ENCODE measurements around the gene FARS2. TPM values are rescaled to one million over a fixed set of nuclear protein-coding genes. Genes with fewer than 3 reads are reported as not detected.

FARS2 gene
- total and polyA plus RNA-seq, 11 donors, result 11.4 to 24.6 (median 20.5) TPM

- WGBS, 4 donors, result 48 to 56% (median 49%) methylated on average over 2 of the region's 2 CpGs
Measured at GRCh38 chr6:5359417-5359816, 98.1 kb downstream of the FARS2 start.

GRCh38 chr6:5361396-5361795 lies 100.1 kb downstream of the FARS2 start:
- Histone ChIP-seq H3K27me3 (no peaks in the 10 kb centered on the region), H3K9me3 (no peaks in the 10 kb centered on the region), H3K4me3 (no peak overlapping the region), H3K4me1 (peaks cover 0 to 15% (median 5%) of the 10 kb centered on the region in 12 donors), H3K36me3 (no peaks in the 10 kb centered on the region), H3K27ac (no peak overlapping the region)
- intact Hi-C loops (cut with DNase I), result loop anchor here in 1 of 10 donors (10.0 kb wide), 1 partner anchor 97 kb away; the partner anchor contains the start of genes FARS2 and LYRM4
- ATAC-seq (no peak), DNase-seq (no peak)
- TF ChIP-seq POLR2A (IDR thresholded peaks at IDR 0.05), result no peak
- TF ChIP-seq CTCF (IDR thresholded peaks at IDR 0.05), result no peak
- WGBS, 4 donors, result 55 to 60% (median 58%) methylated on average over 2 of the region's 2 CpGs

More at GRCh38 chr6:5359417-5359816, 98.1 kb downstream of the FARS2 start:
- no peaks in the 10 kb centered on the region for H3K36me3 ChIP-seq
- H3K4me1 ChIP-seq, result peaks cover 0 to 10% (median 4%) of the 10 kb centered on the region in 12 donors
- H3K27ac ChIP-seq, result no peak overlapping the region
- ATAC-seq (no peak), DNase-seq (no peak)
- H3K27me3 ChIP-seq, result no peaks in the 10 kb centered on the region
- no peaks in the 10 kb centered on the region for H3K9me3 ChIP-seq
- TF ChIP-seq CTCF (IDR thresholded peaks at IDR 0.05) (no peak), POLR2A (IDR thresholded peaks at IDR 0.05) (no peak)
- intact Hi-C loops (cut with DNase I), result no loop called here
- no peak overlapping the region for H3K4me3 ChIP-seq

- TF ChIP-seq POLR2A (IDR thresholded peaks at IDR 0.05), result no peak
- TF ChIP-seq CTCF (IDR thresholded peaks at IDR 0.05), result no peak
- DNase-seq (no peak), ATAC-seq (no peak)
- Histone ChIP-seq H3K4me3 (no peak overlapping the region), H3K36me3 (peaks cover 0 to 10% (median 2%) of the 10 kb centered on the region in 9 donors), H3K9me3 (no peaks in the 10 kb centered on the region), H3K4me1 (peaks cover 0 to 27% (median 11%) of the 10 kb centered on the region in 12 donors), H3K27me3 (no peaks in the 10 kb centered on the region), H3K27ac (no peak overlapping the region)
- intact Hi-C loops (cut with DNase I), result loop anchor here in 1 of 10 donors (10.0 kb wide), 1 partner anchor 101 kb away; the partner anchor contains the start of genes FARS2 and LYRM4
- WGBS, 4 donors, result 94 to 97% (median 96%) methylated on average over 4 of the region's 4 CpGs
Measured at GRCh38 chr6:5365436-5366195, 104.3 kb downstream of the FARS2 start.

GRCh38 chr6:5366941-5367340 lies 105.6 kb downstream of the FARS2 start:
- Histone ChIP-seq H3K27me3 (no peaks in the 10 kb centered on the region), H3K4me1 (peaks cover 0 to 19% (median 7%) of the 10 kb centered on the region in 12 donors), H3K4me3 (no peak overlapping the region), H3K36me3 (peaks cover 0 to 10% (median 3%) of the 10 kb centered on the region in 9 donors), H3K27ac (no peak overlapping the region), H3K9me3 (no peaks in the 10 kb centered on the region)
- TF ChIP-seq POLR2A (IDR thresholded peaks at IDR 0.05) (no peak), CTCF (IDR thresholded peaks at IDR 0.05) (no peak)
- no peak for DNase-seq
- WGBS, 4 donors, result 43 to 65% (median 59%) methylated on average over 3 of the region's 3 CpGs
- ATAC-seq, result no peak
- intact Hi-C loops (cut with DNase I), result loop anchor here in 1 of 10 donors (10.0 kb wide), 1 partner anchor 102 kb away; the partner anchor contains the start of genes FARS2 and LYRM4
